GM23248 (cell line): ENCODE measurements around the gene JMJD1C.

Source experiments
- EZH2 ChIP-seq: fragments of 200-600 bp; sonication (generic); IDR thresholded peaks from 2 replicates; pipeline ENCODE4 v1.6.1; 2018; ENCODE audit warnings: antibody characterized with exemption, mild to moderate bottlenecking; ENCODE audit not compliant: insufficient read depth, poor library complexity, severe bottlenecking
- EZH2phosphoT487 ChIP-seq: fragments of 200-600 bp; sonication (generic); IDR thresholded peaks from 2 replicates; pipeline ENCODE4 v1.6.1; 2018; ENCODE audit warnings: antibody characterized with exemption, moderate library complexity, mild to moderate bottlenecking, low read depth; ENCODE audit not compliant: insufficient read depth

GRCh38 chr10:63197344-63198092, 268.3 kb downstream of the JMJD1C start:
- TF ChIP-seq EZH2 (no peak), EZH2phosphoT487 (no peak)
